H9 (cell line): ENCODE results near the gene PRIMPOL. TPM values are rescaled to one million over a fixed set of nuclear protein-coding genes. Genes with fewer than 3 reads are reported as not detected.

Source experiments
- DNase-seq: peaks from one replicate; pipeline ENCODE4 v3.0.0-alpha.2; 2017
- H2AFZ ChIP-seq: one replicate; pipeline ENCODE4 v1.6.1; 2013; ENCODE audit warnings: mild to moderate bottlenecking, low read length, control low read depth, moderate library complexity
- H2AK5ac ChIP-seq: 2 replicates; pipeline ENCODE4 v1.6.1; 2013; ENCODE audit warnings: low read length, control low read depth, mixed read lengths; ENCODE audit not compliant: insufficient read length
- H2BK120ac ChIP-seq: one replicate; pipeline ENCODE4 v1.6.1; 2013; ENCODE audit warnings: low read depth, mild to moderate bottlenecking, low read length, control low read depth, inconsistent platforms; ENCODE audit not compliant: poor library complexity, severe bottlenecking
- H2BK12ac ChIP-seq: 2 replicates; pipeline ENCODE4 v1.6.1; 2013; ENCODE audit warnings: low read length, control low read depth, mixed read lengths, low read depth; ENCODE audit not compliant: insufficient read length
- H2BK15ac ChIP-seq: 2 replicates; pipeline ENCODE4 v1.6.1; 2013; ENCODE audit warnings: low read depth, low read length, control low read depth
- H2BK20ac ChIP-seq: one replicate; pipeline ENCODE4 v1.6.1; 2013; ENCODE audit warnings: low read depth, mild to moderate bottlenecking, low read length, control low read depth, inconsistent platforms; ENCODE audit not compliant: poor library complexity, severe bottlenecking
- H2BK5ac ChIP-seq: 2 replicates; pipeline ENCODE4 v1.6.1; 2013; ENCODE audit warnings: low read length, control low read depth, mixed read lengths; ENCODE audit not compliant: insufficient read length
- H3K14ac ChIP-seq: 2 replicates; pipeline ENCODE4 v1.6.1; 2013; ENCODE audit warnings: low read length, control low read depth; ENCODE audit not compliant: insufficient read depth
- H3K18ac ChIP-seq: 2 replicates; pipeline ENCODE4 v1.6.1; 2013; ENCODE audit warnings: low read depth, mild to moderate bottlenecking, mixed read lengths, low read length, control low read depth; ENCODE audit not compliant: insufficient read length
- H3K23ac ChIP-seq: 2 replicates; pipeline ENCODE4 v1.6.1; 2013; ENCODE audit warnings: low read length, control low read depth, mixed read lengths, low read depth; ENCODE audit not compliant: insufficient read length
- H3K23me2 ChIP-seq: 2 replicates; pipeline ENCODE4 v1.6.1; 2013; ENCODE audit warnings: low read depth, mild to moderate bottlenecking, mixed read lengths, low read length, control low read depth; ENCODE audit not compliant: insufficient read length, poor library complexity, severe bottlenecking
- H3K27ac ChIP-seq: 2 replicates; pipeline ENCODE4 v1.5.1; 2013; ENCODE audit warnings: low read length, control low read depth, mixed read lengths, low read depth; ENCODE audit not compliant: insufficient read length
- H3K27me3 ChIP-seq: 2 replicates; pipeline ENCODE4 v1.6.1; 2013; ENCODE audit warnings: low read length, control low read depth, inconsistent platforms; ENCODE audit not compliant: insufficient read depth
- H3K4ac ChIP-seq: 2 replicates; pipeline ENCODE4 v1.6.1; 2013; ENCODE audit warnings: low read depth, mild to moderate bottlenecking, control low read depth, inconsistent platforms, low read length, moderate library complexity
- H3K4me1 ChIP-seq: 2 replicates; pipeline ENCODE4 v1.6.1; 2013; ENCODE audit warnings: low read length, control low read depth, inconsistent platforms; ENCODE audit not compliant: insufficient read depth
- H3K4me2 ChIP-seq: 2 replicates; pipeline ENCODE4 v1.6.1; 2013; ENCODE audit warnings: low read length, control low read depth, mixed read lengths; ENCODE audit not compliant: insufficient read length, insufficient read depth
- H3K56ac ChIP-seq: 2 replicates; pipeline ENCODE4 v1.6.1; 2013; ENCODE audit warnings: low read depth, mild to moderate bottlenecking, mixed read lengths, low read length, control low read depth; ENCODE audit not compliant: insufficient read length
- H3K79me1 ChIP-seq: 2 replicates; pipeline ENCODE4 v1.6.1; 2013; ENCODE audit warnings: low read depth, mild to moderate bottlenecking, moderate library complexity, low read length, control low read depth, inconsistent platforms; ENCODE audit not compliant: insufficient read depth, poor library complexity, severe bottlenecking
- H3K79me2 ChIP-seq: 2 replicates; pipeline ENCODE4 v1.6.1; 2013; ENCODE audit warnings: low read length, control low read depth, inconsistent platforms; ENCODE audit not compliant: insufficient read depth
- H3K9ac ChIP-seq: 2 replicates; pipeline ENCODE4 v1.6.1; 2013; ENCODE audit warnings: low read length, control low read depth, mixed read lengths; ENCODE audit not compliant: insufficient read length; ENCODE audit errors: extremely low read depth
- H3K9me3 ChIP-seq: one replicate; pipeline ENCODE4 v1.6.1; 2013; ENCODE audit warnings: low read depth, low read length, inconsistent platforms; ENCODE audit not compliant: control insufficient read depth
- H3T11ph ChIP-seq: one replicate; pipeline ENCODE4 v1.6.1; 2013; ENCODE audit warnings: mild to moderate bottlenecking, low read length, control low read depth, inconsistent platforms
- H4K20me1 ChIP-seq: one replicate; pipeline ENCODE4 v1.6.1; 2013; ENCODE audit not compliant: control insufficient read depth, insufficient read length, insufficient read depth
- H4K5ac ChIP-seq: 2 replicates; pipeline ENCODE4 v1.6.1; 2013; ENCODE audit warnings: low read depth, mild to moderate bottlenecking, mixed read lengths, low read length, control low read depth; ENCODE audit not compliant: insufficient read length
- H4K8ac ChIP-seq: replicated peaks from 2 replicates; pipeline ENCODE4 v1.6.1; 2013; ENCODE audit warnings: low read length, control low read depth, mixed read lengths, low read depth; ENCODE audit not compliant: insufficient read length
- H4K91ac ChIP-seq: 2 replicates; pipeline ENCODE4 v1.6.1; 2013; ENCODE audit warnings: low read depth, mild to moderate bottlenecking, moderate library complexity, mixed read lengths, low read length, control low read depth; ENCODE audit not compliant: insufficient read length
- H3K27ac Mint-ChIP-seq, 3 experiments: 2 replicates in 2 of 3; 3 replicates in 1 of 3; pipeline ENCODE4 v1.8.0; 2020 to 2021; ENCODE audit warnings: mixed read lengths in 3 of 3, mild to moderate bottlenecking in 1 of 3, moderate library complexity in 1 of 3
- H3K27me3 Mint-ChIP-seq: 2 replicates; pipeline ENCODE4 v1.8.0; 2021; ENCODE audit warnings: low read depth, mild to moderate bottlenecking, moderate library complexity, mixed read lengths
- H3K36me3 Mint-ChIP-seq, 3 experiments: 2 replicates in 2 of 3; 3 replicates in 1 of 3; pipeline ENCODE4 v1.8.0; 2020 to 2021; ENCODE audit warnings: low read depth in 3 of 3, mixed read lengths in 3 of 3; ENCODE audit not compliant: insufficient read depth in 1 of 3
- H3K4me1 Mint-ChIP-seq, 2 experiments: 2 replicates each; pipeline ENCODE4 v1.8.0; 2020; ENCODE audit warnings: mixed read lengths in 2 of 2
- H3K4me3 Mint-ChIP-seq, 2 experiments: 2 replicates in 1 of 2; 3 replicates in 1 of 2; pipeline ENCODE4 v1.8.0; 2020 to 2021; ENCODE audit warnings: mild to moderate bottlenecking in 2 of 2, mixed read lengths in 2 of 2, moderate library complexity in 1 of 2
- H3K9me3 Mint-ChIP-seq, 2 experiments: 2 replicates in 1 of 2; 3 replicates in 1 of 2; pipeline ENCODE4 v1.8.0; 2020; ENCODE audit warnings: mild to moderate bottlenecking in 2 of 2, mixed read lengths in 2 of 2, moderate library complexity in 1 of 2
- CTCF ChIP-seq: fragments of 200-600 bp; sonication (generic); conservative IDR thresholded peaks from 3 replicates; pipeline ENCODE4 v1.8.0; 2021; ENCODE audit warnings: antibody characterized with exemption, mild to moderate bottlenecking
- WGBS: extraction: QIAGEN DNeasy Blood & Tissue Kit; methylation state at CpG from one replicate; pipeline ENCODE4 v1.1.7; 2013; ENCODE audit warnings: missing lambda C conversion rate, low lambda C conversion rate, mixed read lengths; ENCODE audit not compliant: insufficient read length; ENCODE audit errors: extremely low coverage; 5-methylcytosine and 5-hydroxymethylcytosine counted together
- total RNA-seq: library from RNA; stranded (reverse); gene quantifications from 2 replicates; pipeline ENCODE4 v1.2.1, GENCODE V29; 2021

The PRIMPOL gene
- total RNA-seq, 1 experiment from 2014 or later, result 4.9 TPM

DNA sequence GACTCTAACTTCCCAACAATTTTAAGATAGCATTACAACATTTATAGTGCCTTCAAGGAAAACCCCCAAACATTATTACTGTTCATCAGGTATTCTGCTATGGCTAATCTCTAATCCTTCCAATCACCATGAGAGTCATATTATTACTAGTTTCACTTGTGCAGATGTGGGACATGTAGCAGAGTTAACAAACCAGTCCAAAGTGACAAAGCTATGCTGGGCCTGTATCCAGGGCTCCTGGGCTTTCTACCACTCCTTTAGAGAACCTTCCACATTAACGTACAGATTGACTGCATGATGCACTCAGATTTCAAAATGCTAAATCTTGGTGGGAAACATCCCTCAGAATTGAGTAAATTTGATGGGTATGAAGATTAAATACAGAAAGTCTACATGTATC lies 16.7 kb upstream of the PRIMPOL start:
- no peak overlapping the region for H3K9ac ChIP-seq
- WGBS, result no CpG with 5 or more reads among the region's 1 CpG
- H2BK12ac ChIP-seq, result no peak overlapping the region
- no peak overlapping the region for H2AK5ac ChIP-seq
- H2BK15ac ChIP-seq, result no peak overlapping the region
- H4K20me1 ChIP-seq, result no peaks in the 10 kb centered on the region
- H3K36me3 Mint-ChIP-seq, result peaks cover 46 to 84% (median 79%) of the 10 kb centered on the region in 3 experiments
- H3K23me2 ChIP-seq, result no peaks in the 10 kb centered on the region
- no peaks in the 10 kb centered on the region for H3K79me1 ChIP-seq
- no peak overlapping the region for H3K4me2 ChIP-seq
- H3K56ac ChIP-seq, result no peak overlapping the region
- H3K4me3 Mint-ChIP-seq, result no peak overlapping the region
- no peaks in the 10 kb centered on the region for H3K9me3 Mint-ChIP-seq
- H3T11ph ChIP-seq, result no peak overlapping the region
- no peak overlapping the region for H3K14ac ChIP-seq
- H2BK5ac ChIP-seq, result no peak overlapping the region
- no peak overlapping the region for H4K5ac ChIP-seq
- no peak overlapping the region for H2AFZ ChIP-seq
- H3K4me1 ChIP-seq, result no peaks in the 10 kb centered on the region
- H3K9me3 ChIP-seq, result no peaks in the 10 kb centered on the region
- H3K4ac ChIP-seq, result no peak overlapping the region
- H3K27ac Mint-ChIP-seq, result no peak overlapping the region
- no peak overlapping the region for H2BK20ac ChIP-seq
- no peaks in the 10 kb centered on the region for H3K27me3 Mint-ChIP-seq
- no peak overlapping the region for H3K23ac ChIP-seq
- H4K91ac ChIP-seq, result no peak overlapping the region
- H3K79me2 ChIP-seq, result no peaks in the 10 kb centered on the region
- no peaks in the 10 kb centered on the region for H3K27me3 ChIP-seq
- no peak overlapping the region for H4K8ac ChIP-seq
- H2BK120ac ChIP-seq, result no peak overlapping the region
- H3K27ac ChIP-seq, result no peak overlapping the region
- no peak for DNase-seq
- no peak for TF ChIP-seq CTCF
- no peak overlapping the region for H3K18ac ChIP-seq
- H3K4me1 Mint-ChIP-seq, result peaks cover 13 to 20% of the 10 kb centered on the region in 2 experiments
